Mucosa of gallbladder (tissue), 1 donor: Measurements from ENCODE around the gene TEX14. TPM values are rescaled to one million over a fixed set of nuclear protein-coding genes. Genes with fewer than 3 reads are reported as not detected.
A peak's percentile ranks its signal among the peaks of the same experiment; 100 is the strongest.

Experiments
- DNase-seq: peaks from one replicate; pipeline ENCODE4 v3.0.0-alpha.2; 2020; ENCODE audit warnings: low spot score
- total RNA-seq: library from RNA; stranded (reverse); gene quantifications from one replicate; pipeline ENCODE4 v1.2.1, GENCODE V29; 2021
- donor health status: DM: no; HTN: no; CAD: no.

The TEX14 gene
- total RNA-seq, 1 donor from 2014 or later = 0.32 TPM

- no peak for DNase-seq
These were observed 162.6 kb downstream of the TEX14 start for GRCh38 chr17:58529275-58529674.

DNA sequence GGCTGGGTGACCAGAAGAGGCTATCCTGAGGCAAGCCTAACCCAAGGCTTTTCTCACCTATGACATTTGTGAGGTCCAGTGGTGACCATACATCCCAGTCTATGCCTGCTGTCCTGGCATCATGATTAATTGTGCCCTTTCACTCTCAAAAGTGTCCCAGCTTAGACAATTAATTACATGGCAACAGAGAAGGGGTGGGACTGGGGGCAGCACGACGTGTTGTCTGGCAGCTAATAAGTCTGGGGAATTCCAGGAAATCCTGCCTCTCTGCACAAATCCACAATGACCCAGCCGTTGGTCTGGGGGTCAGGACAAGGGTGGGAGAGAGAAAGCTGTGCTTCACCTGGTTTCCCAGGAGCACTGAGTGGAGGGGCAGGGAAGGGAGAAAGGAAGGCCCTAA is 163.4 kb downstream of the TEX14 start:
- DNase-seq = no peak

DNA sequence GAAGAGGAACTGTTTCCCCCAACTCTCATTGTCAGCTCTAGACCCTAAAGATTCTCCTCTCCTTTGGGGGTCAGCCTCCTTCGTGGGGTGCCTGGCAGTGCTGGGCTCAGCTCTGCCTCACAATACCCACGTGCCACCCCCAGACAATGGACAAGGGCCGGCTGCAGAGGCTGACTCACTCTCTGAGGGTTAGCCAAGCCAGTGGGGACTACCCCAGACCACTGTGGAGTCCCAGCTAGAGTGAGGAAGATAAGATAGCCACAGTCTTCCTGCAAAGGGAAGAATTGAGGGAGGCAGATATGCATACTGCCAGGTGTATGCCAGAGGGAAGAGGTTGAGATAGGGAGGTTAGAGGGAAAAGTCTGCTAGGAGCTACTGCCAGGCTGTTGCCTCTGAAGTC is 163.9 kb downstream of the TEX14 start:
- DNase-seq = no peak

DNA sequence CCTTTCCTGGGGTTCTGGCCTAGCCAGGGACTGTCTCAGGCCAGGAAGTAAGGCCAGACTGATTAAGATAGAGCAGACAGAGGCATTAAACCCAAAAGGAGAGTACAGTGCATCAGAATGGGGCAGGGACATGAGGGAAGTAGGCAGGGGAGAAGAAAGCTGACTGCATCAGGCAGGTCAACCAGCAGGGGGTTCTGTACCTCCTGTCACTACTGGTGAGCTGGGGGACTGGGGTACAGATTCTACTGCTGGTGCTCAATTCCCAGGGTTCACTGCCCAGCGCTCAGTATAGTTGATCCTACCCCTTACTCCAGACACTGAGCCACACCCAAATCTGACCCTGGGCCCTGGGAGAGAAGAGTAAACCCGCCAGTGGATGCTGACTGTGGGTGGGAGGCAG is 164.5 kb downstream of the TEX14 start:
- DNase-seq = no peak

GRCh38 chr17:58525239-58525638 is 166.6 kb downstream of the TEX14 start:
- DNase-seq = peak; percentile 43

DNA sequence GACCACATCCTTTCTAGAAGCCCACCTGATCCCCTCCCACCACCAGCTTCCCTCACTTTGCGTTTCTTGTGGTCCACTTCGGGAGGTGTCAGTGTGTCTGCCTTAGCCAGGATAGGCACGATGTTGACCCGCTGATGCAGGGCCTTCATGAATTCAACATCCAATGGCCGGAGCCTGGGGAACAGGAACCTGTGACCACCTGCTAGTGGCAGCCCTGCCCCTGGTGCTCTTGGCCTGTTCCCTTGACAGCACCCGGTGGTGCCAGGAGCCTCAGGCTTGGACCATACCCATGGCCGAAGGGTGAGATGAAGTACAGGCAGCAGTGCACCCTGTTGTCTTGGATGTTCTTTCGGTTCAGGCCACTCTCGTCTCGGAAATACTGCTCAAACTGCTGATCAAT is 170.2 kb downstream of the TEX14 start:
- no peak for DNase-seq

- no peak for DNase-seq
These were observed 170.9 kb downstream of the TEX14 start for GRCh38 chr17:58520843-58521430.

- DNase-seq = peak; percentile 100
These were observed 173.8 kb downstream of the TEX14 start for GRCh38 chr17:58517928-58518609.

DNA sequence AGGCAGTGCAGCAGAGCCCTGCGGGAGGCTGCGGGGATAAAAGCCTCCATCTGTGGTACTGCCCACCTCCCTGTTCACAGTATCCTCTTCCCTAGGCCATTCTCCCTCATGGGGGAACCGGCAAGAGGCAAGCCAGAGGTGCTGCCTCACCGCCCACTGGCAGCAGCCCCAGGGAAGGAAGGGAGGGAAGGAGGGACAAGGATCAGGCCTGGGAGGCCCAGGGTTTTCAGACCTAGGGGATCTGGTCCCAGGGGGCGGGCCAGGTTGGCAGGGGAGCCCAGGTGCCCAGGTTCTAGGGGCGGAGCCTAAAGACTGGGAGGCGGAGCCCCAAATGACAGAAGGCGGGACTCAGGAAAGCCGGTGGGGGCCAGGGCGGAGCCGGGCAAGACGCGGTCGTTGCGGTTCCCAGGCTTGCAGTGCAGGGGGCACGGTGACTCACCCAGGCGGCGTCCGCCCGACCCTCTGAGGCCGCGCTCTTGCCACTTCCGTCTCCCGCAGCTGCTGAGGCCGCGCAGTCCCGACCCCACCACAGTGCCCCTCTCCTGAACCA is 174.4 kb downstream of the TEX14 start:
- no peak for DNase-seq

DNA sequence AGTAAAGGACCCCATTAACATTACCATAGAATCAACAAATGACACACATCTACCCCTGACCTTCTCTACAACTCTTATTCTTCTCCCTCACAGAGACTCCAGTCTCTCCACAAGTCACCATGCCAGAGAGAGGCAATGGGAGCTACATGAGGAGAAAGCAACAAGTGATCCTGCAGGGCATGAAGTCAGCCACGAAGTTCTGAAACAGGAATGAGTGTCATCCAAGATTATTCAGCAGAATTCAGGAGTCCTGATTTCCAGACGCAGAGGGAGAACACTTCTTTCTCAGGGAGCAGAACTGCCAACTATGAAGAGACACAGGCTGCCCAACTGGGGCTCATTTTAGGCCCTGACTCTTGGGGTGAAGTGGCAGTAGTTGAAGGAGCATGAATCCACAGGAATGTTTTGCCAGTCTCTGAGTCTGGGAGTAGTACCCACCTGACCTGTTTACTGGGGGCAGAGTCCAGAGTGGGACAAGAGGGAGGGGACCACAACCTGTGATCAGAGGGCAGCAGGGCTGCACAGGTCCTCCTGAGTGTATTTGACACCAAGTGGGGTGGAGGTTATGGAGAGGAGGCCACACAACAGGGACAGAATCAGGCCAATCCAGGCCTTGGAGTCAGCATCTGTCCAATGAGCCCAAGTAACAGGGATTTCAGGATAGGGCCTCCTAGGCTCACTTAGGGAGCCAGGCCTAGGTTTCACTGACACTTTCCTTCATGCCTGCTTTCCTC is 175.0 kb downstream of the TEX14 start:
- DNase-seq = no peak

- DNase-seq = no peak
These were observed 176.6 kb downstream of the TEX14 start for GRCh38 chr17:58515286-58515685.

DNA sequence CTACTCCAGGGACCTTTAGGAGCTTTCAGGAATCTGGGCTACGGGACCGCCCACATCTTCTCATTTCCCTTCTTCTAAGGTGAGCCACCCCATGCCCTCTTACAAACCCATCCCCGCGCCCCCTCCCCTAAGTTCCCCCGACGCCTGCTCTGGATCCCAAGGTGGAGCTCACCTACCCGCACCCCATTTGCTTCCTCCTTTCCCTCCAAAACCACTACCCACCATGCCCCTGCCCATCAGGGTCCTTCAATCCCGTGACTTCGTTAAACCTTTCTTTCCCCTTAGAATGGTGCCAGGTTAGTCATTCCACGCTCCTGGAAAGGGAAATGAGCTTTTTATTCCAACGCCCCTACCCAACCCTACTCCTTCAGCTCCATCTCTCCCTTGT is 177.1 kb downstream of the TEX14 start:
- no peak for DNase-seq

GRCh38 chr17:58513965-58514769 is 177.7 kb downstream of the TEX14 start, which contains the start of gene MTMR4:
Gene MTMR4 (minus strand): TSS chr17:58514638. CDS start chr17:58514407, 231 bp downstream.
- peak; percentile 80 for DNase-seq

DNA sequence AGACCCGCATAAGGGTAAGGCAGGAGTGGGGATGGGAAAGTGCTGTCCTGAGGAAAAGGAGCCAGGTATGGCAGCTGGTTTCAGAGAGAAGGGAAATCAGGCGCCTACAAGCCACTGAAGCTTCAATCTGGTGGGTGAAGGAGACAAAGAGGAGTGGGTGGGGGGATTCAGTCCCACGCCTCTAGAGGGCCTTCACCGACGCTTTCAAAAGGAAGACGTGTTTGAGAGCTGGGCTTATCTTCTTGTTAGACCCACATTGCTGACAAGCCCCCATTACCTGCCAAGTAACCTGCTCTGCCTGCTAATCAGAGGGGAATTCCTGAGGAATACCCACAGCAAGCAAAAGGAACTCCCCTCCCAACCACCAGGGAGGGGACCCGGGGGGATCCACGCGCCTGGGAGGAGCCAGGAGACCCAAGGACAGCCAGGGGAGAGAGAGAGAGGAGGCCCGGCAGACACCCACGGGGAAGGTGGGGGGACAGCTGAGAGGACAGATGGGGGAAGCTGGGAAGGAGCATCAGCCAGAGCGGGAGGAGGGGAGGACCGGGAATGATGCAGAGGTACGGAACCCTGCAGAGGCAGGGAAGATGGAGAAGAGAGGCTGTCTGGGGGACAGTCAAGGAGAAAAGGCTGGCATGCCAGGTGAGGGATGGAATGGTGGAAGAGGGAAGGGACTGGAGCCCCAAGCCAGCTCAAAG is 178.4 kb downstream of the TEX14 start:
- no peak for DNase-seq

GRCh38 chr17:58510075-58510474 is 181.8 kb downstream of the TEX14 start:
- no peak for DNase-seq

DNA sequence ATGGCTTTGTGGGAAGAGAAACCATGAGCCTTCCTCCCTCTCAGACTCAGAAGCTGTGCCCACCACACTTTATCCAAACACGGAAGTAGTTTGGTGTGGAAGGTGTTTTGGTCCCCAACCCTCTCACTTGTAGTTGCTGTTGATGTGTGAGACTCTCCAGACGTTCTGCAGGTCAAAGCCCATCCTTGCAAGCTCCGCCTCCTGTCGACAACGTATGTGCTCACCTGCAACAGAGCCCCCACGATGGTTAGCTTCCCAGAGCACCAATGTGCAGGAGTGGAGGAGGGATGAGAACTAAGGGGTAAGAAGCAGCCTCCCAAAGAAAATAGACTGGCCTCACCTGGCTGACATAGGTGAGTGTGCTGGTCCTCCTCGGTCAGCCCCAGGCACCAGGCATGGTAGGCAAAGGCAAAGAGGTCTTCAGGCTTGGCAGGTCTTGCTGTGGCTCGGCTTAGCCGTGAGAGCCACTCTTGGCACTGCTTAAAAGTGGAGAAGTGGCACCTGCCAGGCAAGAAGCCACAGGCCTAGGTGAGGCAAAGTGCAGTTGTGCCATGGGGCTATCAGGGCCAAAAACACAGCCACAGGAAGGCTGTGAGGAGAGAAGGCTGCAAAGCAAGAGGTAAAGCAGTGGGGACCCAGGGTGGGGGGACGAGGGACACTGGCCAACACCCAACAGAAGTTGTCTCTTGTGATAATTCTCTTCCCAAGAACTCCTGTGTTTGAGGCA is 183.3 kb downstream of the TEX14 start:
- DNase-seq = no peak

DNA sequence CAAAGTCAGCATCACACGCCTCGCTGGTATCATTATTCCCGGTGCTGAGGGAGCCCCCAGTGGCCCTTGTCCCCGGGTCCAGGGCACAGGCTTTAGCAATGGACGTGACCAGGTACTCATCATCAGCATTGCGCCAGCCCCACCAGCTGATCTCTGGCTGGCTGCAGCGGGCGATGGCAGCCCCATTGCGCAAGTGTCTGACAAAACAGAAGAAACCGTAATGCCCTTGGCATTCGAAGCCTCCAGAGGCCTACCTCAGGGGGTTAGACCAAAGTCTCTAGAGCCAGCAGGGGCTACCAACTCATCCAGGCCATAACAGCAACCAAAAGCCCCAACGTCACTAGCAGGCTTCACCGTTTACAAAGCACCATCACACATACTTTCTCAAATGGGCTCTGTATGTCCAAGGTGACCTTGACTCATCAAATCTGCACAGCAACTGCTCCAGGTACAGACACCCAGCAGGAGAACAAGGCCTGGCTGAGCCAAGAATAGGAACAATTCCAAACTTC is 184.7 kb downstream of the TEX14 start:
- no peak for DNase-seq
